Left ventricle myocardium inferior (tissue), 1 donor: ENCODE measurements around the gene TSHR. TPM values are rescaled to one million over a fixed set of nuclear protein-coding genes. Genes with fewer than 3 reads are reported as not detected.

Experiments used
- DNase-seq: peaks from one replicate; pipeline ENCODE4 v3.0.0-alpha.2; 2020
- H3K27ac ChIP-seq: fragments of 200-600 bp; replicated peaks from 2 replicates; pipeline ENCODE4 v1.8.0; 2021
- H3K27me3 ChIP-seq: fragments of 200-600 bp; 2 replicates; pipeline ENCODE4 v1.8.0; 2021; ENCODE audit warnings: low read depth
- H3K36me3 ChIP-seq: fragments of 200-600 bp; 2 replicates; pipeline ENCODE4 v1.8.0; 2021
- H3K4me1 ChIP-seq: fragments of 200-600 bp; 2 replicates; pipeline ENCODE4 v1.8.0; 2021
- H3K4me3 ChIP-seq: fragments of 200-600 bp; 2 replicates; pipeline ENCODE4 v1.8.0; 2021; ENCODE audit warnings: mild to moderate bottlenecking, moderate library complexity
- H3K9me3 ChIP-seq: fragments of 200-600 bp; replicated peaks from 2 replicates; pipeline ENCODE4 v1.8.0; 2021
- intact Hi-C: fragments of 100-400 bp; cut with micrococcal nuclease; formaldehyde crosslinking; loops from one replicate; pipeline ENCODE4 v1.11.0; 2022
- total RNA-seq: library from RNA; stranded (reverse); fragmentation: NEBNext Ultra II Directional; extraction: Animal tissue kit (Norgen Biotek cat#: 25700); gene quantifications from one replicate; pipeline ENCODE4 v1.2.1, GENCODE V29; 2021
- TF ChIP-seq, protein P1 (sequence below): fragments of 200-600 bp; IDR thresholded peaks from 2 replicates; pipeline ENCODE4 v1.8.0; 2021; ENCODE audit warnings: antibody characterized with exemption, mild to moderate bottlenecking, borderline replicate concordance
- donor health status: DM: no; HTN: yes; CAD: no; lungs with severe emphysema.

The TSHR gene
- total RNA-seq, 1 donor from 2014 or later = not detected

DNA sequence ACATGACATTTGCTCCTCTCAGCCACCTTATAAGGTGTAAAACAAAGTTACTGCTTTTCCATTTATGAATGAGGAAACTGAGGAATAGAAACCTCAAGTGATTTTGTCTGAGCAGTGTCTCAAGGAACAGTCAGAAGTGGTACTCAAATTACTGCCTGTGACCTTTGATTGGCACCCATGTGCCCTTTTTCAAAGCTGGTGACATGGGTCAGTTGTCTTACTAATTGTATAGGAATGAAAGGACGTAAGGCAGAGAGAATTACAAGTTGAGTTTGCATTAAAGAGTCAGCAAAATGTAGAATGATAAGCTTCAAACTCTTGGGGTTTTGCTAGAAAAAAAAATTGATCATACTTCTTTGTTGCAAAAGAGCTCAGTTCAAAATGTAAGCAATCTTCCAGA, 136.2 kb downstream of the TSHR start:
- DNase-seq = no peak
- Histone ChIP-seq H3K27me3 (no peaks in the 10 kb centered on the region), H3K36me3 (peaks cover 5% of the 10 kb centered on the region), H3K27ac (no peak overlapping the region), H3K4me1 (no peaks in the 10 kb centered on the region), H3K9me3 (no peaks in the 10 kb centered on the region), H3K4me3 (no peak overlapping the region)
- intact Hi-C loops = no loop called here
- TF ChIP-seq, protein P1, sequence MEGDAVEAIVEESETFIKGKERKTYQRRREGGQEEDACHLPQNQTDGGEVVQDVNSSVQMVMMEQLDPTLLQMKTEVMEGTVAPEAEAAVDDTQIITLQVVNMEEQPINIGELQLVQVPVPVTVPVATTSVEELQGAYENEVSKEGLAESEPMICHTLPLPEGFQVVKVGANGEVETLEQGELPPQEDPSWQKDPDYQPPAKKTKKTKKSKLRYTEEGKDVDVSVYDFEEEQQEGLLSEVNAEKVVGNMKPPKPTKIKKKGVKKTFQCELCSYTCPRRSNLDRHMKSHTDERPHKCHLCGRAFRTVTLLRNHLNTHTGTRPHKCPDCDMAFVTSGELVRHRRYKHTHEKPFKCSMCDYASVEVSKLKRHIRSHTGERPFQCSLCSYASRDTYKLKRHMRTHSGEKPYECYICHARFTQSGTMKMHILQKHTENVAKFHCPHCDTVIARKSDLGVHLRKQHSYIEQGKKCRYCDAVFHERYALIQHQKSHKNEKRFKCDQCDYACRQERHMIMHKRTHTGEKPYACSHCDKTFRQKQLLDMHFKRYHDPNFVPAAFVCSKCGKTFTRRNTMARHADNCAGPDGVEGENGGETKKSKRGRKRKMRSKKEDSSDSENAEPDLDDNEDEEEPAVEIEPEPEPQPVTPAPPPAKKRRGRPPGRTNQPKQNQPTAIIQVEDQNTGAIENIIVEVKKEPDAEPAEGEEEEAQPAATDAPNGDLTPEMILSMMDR = no peak

DNA sequence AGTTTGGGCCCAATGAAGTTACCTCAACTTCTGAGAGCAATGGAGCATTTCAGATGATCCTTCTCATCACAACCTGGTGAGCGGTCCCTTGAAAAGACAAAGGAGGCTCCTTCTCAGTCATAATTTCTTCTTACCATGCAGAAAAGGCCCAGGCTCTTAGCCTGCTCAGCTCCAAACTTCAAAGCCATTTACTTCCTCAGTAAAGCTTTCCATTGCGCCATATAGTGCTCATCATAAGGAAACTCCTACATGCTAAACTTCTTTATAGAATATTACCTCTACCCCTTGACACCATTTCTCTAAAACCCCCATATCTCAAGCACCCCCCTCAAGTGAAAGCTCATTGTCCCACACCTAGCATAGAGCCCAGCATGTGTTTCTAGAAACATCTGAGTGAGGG, 138.2 kb downstream of the TSHR start:
- Histone ChIP-seq H3K27ac (no peak overlapping the region), H3K36me3 (peaks cover 5% of the 10 kb centered on the region), H3K4me1 (no peaks in the 10 kb centered on the region), H3K9me3 (no peaks in the 10 kb centered on the region), H3K27me3 (no peaks in the 10 kb centered on the region), H3K4me3 (no peak overlapping the region)
- no peak for DNase-seq
- intact Hi-C loops = no loop called here
- TF ChIP-seq, protein P1 = no peak

DNA sequence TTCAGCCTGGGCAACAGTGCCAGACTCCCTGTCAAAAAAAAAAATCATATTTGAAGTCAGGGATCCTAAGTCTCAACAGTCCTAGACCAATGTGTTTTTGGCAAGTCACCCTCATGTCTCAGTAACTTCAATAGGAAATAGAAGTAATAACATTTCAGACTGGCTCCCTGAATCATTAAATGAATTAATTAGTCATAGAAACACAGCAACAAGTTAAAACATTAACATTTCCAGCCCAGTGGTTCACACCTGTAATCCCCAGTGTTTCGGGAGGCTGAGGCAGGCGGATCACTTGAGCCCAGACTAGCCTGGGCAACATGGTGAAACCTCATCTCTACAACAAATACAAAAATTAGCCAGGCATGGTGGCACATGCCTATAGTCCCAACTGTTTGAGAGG, 140.1 kb downstream of the TSHR start:
- Histone ChIP-seq H3K27ac (no peak overlapping the region), H3K4me3 (no peak overlapping the region), H3K9me3 (no peaks in the 10 kb centered on the region), H3K4me1 (no peaks in the 10 kb centered on the region), H3K27me3 (no peaks in the 10 kb centered on the region), H3K36me3 (peaks cover 5% of the 10 kb centered on the region)
- TF ChIP-seq, protein P1 = no peak
- DNase-seq = no peak
- intact Hi-C loops = no loop called here

DNA sequence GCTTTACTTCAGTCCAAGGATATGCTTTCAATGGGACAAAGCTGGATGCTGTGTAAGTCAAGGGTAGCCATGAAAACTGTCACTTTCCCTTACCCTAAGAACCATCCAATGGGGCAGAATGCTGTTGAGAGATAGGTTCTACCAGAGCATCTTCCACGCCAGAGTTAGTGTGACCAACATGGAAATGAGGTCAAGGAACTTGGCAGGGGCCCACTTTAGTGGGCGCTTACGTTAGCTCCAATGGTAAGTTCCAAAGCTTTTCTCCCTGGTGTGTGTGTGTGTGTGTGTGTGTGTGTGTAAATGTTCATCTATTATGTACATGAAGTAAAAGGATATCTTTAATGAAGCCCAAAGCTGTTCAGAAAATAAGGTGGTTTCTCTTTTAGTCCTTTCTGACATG, 141.2 kb downstream of the TSHR start:
- TF ChIP-seq, protein P1 = no peak

DNA sequence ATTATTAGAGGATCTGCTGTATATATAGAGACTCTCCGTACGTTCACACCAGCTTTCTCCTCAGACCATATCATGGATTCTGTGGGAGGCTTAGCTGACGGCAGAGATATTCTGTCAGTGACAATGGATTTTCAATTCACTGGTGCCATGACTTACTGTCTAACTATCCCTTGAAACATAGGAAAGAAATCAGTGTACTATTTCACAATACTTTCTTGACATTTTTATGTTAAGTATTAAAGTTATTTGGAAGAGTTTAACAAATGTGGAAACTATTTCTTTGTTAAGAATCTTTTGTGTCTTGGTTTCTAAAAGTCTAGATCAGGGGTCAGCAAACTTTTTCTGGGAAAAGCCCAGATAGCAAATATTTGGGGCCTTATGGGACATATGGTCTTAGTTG, 146.8 kb downstream of the TSHR start:
- TF ChIP-seq, protein P1 = no peak
- no peaks in the 10 kb centered on the region for H3K36me3 ChIP-seq
- H3K4me1 ChIP-seq = no peaks in the 10 kb centered on the region
- H3K27me3 ChIP-seq = no peaks in the 10 kb centered on the region
- no peak overlapping the region for H3K4me3 ChIP-seq
- no peak overlapping the region for H3K27ac ChIP-seq
- intact Hi-C loops = no loop called here
- no peak for DNase-seq
- no peaks in the 10 kb centered on the region for H3K9me3 ChIP-seq

More for the DNA sequence above, 141.2 kb downstream of the TSHR start:
- DNase-seq = no peak
- Histone ChIP-seq H3K27me3 (no peaks in the 10 kb centered on the region), H3K27ac (no peak overlapping the region), H3K4me3 (no peak overlapping the region), H3K36me3 (peaks cover 5% of the 10 kb centered on the region), H3K4me1 (no peaks in the 10 kb centered on the region), H3K9me3 (no peaks in the 10 kb centered on the region)
- intact Hi-C loops = no loop called here

DNA sequence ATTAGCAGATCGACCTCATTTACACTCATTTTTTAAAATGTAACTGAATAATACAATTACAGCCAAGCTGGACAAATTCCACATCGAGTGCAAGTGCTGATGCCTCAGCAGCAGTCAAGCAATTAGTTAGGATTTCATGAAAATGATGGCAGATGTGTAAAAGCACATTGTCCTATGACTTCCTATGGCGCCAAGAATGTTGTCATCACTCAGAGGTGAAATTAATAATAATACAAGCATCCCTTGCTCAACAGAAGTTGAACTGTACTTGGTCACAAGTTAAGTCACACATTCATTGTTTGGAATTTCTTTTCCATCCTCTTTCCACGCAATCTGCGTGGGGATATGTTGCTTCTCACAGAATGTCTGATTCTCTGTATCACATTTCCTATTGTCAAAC, 148.0 kb downstream of the TSHR start:
- Histone ChIP-seq H3K27me3 (no peaks in the 10 kb centered on the region), H3K36me3 (no peaks in the 10 kb centered on the region), H3K9me3 (no peaks in the 10 kb centered on the region), H3K4me1 (no peaks in the 10 kb centered on the region), H3K4me3 (no peak overlapping the region), H3K27ac (no peak overlapping the region)
- TF ChIP-seq, protein P1 = no peak
- intact Hi-C loops = no loop called here
- no peak for DNase-seq
